ENCODE results near the gene UBL4B.

UBL4B gene, protein sequence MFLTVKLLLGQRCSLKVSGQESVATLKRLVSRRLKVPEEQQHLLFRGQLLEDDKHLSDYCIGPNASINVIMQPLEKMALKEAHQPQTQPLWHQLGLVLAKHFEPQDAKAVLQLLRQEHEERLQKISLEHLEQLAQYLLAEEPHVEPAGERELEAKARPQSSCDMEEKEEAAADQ

DNA sequence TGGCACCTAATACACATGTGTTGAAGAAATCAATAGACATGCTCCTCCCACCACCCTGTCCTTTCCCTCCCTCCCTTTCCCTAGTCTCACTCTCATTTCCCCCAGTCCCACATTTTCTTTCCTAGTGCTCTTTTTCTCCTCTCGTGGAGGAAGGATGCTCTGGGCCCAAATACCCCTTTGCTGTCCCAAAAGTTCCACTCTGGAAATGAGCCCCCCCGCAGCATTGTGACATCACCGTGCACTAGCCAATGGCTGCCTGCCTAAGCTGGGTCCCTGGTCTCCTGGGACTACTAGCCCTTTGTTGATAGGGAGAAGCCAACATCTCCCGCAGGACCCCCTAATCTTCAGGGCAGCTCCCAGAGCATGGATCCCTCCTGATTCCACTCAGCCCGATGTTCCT lies at the start of gene UBL4B:
TSS of gene UBL4B (plus strand) at position 301 of the 400 bp plus-strand sequence. CDS start at position 393, 92 bp downstream.
- TF ChIP-seq, protein P1, sequence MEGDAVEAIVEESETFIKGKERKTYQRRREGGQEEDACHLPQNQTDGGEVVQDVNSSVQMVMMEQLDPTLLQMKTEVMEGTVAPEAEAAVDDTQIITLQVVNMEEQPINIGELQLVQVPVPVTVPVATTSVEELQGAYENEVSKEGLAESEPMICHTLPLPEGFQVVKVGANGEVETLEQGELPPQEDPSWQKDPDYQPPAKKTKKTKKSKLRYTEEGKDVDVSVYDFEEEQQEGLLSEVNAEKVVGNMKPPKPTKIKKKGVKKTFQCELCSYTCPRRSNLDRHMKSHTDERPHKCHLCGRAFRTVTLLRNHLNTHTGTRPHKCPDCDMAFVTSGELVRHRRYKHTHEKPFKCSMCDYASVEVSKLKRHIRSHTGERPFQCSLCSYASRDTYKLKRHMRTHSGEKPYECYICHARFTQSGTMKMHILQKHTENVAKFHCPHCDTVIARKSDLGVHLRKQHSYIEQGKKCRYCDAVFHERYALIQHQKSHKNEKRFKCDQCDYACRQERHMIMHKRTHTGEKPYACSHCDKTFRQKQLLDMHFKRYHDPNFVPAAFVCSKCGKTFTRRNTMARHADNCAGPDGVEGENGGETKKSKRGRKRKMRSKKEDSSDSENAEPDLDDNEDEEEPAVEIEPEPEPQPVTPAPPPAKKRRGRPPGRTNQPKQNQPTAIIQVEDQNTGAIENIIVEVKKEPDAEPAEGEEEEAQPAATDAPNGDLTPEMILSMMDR (conservative IDR thresholded peaks at IDR 0.05): no peak
- H3K27ac ChIP-seq: no peak within 1 kb of the TSS

DNA sequence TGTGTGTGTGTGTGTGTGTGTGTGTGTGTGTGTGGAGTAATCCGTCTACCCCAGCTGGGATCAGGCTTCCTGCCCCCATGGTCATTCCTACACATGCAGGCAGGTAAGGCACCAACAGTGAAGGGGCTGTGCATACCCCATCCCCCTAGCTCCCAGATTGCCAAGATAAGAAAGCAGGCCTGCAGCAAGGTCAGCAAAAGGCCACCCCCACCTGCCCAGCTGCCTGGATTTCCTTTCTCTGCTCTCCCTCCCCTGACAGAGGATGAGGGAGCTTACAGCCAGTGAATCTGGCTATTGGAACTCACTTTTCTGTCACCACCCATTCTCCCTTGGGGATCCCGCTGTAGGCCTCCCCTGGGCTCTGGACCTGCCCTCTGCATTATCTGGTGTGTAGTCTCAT lies 49.6 kb upstream of the UBL4B start:
- H3K27ac ChIP-seq: no peak overlapping the region
- TF ChIP-seq, protein P1 (conservative IDR thresholded peaks at IDR 0.05): no peak

DNA sequence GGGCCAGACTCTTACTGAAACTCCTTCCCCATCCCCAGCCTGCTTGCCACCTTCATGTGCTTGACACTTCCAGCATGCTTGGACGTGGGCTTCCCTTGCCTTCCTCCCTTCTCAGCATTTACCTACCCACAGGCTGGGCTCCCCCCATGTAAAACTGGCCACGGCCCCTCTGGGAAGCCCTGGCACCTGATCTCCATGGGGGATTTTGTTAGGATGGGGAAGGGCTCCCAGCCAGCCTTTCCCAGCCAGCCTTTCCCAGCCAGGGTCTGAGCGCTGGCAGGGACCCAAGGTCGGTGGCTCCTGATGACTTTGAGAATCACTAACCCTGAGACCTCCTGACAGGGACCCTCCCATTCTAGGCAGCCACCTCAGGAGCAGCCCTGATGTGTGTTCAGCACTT lies 48.5 kb upstream of the UBL4B start:
- no peak overlapping the region for H3K27ac ChIP-seq
- TF ChIP-seq, protein P1 (conservative IDR thresholded peaks at IDR 0.05): no peak

DNA sequence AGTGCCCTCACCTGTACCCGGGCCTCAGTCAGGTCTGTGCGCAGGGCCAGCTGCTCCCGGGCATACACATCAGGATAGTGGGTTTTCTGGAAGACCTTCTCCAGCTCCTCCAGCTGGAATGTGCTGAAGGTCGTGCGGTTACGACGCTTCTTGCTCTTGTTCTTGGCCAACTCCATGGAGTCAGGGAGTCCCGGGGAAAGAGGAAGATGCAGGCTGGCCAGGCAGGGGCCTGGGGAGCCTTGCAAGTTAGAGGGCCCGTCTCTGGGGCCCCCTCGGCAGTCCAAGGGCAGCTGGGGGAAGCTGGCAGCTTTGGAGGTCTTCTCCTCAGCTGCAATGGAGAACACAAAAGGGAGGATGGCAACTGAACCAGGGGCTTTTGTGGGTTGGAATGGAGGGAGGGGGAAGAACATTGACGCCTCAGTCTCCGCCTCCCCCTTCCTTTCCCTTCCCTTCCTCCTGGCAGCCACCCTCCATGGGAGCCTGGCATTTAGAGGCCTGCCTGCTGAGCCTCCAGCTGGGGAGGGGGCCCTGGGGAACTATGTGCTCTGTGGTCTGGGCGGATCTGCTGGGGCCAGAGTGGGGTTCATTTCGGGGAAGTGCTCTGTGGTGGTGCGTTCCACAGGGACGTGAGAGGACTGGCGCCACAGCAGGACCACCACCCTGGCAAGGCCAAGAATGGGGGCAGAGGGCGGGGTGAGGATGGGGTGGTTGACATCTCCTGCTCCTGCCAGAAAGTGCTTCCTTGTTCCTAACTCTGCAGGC lies 47.5 kb upstream of the UBL4B start:
- H3K27ac ChIP-seq: no peak overlapping the region
- TF ChIP-seq, protein P1 (conservative IDR thresholded peaks at IDR 0.05): no peak

DNA sequence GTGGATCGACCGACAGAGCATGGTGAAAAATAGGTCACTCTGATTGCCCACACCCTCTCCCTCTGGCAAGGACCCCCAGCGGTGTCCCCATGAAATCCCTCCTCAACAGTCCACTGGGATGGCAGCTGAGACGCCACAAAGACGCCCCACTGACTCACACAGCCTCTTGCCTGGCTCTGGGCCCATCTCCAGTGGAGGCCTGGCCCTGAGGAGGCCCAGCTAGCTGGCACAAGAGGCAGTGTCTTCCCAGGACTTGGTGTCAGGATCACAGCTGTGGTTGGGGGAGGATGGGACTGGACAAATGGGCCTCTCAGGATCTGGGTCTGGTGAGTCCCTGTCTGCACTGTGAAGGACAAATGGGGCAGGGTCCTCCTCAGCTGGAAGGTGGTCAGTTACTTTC lies 46.4 kb upstream of the UBL4B start:
- H3K27ac ChIP-seq: no peak overlapping the region

DNA sequence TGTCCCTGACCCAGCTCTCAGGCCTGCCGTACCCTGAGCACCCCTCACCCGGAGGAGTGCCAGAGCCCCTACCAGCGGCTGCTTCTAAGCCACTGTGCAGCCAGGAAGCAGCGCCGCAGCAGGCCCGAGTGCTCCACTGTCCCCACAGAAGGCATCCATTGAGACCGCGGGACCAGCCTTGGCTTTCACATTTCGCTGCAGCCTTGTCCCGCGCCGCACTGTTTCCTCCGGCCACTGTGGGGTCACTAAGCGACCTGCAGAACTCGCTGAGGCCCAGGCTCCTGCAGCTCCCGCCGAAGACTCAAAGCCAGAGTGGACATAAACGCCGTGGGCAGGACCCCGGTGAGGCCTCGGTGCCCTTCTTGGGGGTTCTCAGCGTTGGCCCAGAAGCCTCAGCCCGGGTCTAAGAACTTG lies 44.8 kb upstream of the UBL4B start:
- no peak overlapping the region for H3K27ac ChIP-seq
- TF ChIP-seq, protein P1 (conservative IDR thresholded peaks at IDR 0.05): no peak

More for the DNA sequence above, 46.4 kb upstream of the UBL4B start:
- TF ChIP-seq, protein P1 (conservative IDR thresholded peaks at IDR 0.05): no peak

DNA sequence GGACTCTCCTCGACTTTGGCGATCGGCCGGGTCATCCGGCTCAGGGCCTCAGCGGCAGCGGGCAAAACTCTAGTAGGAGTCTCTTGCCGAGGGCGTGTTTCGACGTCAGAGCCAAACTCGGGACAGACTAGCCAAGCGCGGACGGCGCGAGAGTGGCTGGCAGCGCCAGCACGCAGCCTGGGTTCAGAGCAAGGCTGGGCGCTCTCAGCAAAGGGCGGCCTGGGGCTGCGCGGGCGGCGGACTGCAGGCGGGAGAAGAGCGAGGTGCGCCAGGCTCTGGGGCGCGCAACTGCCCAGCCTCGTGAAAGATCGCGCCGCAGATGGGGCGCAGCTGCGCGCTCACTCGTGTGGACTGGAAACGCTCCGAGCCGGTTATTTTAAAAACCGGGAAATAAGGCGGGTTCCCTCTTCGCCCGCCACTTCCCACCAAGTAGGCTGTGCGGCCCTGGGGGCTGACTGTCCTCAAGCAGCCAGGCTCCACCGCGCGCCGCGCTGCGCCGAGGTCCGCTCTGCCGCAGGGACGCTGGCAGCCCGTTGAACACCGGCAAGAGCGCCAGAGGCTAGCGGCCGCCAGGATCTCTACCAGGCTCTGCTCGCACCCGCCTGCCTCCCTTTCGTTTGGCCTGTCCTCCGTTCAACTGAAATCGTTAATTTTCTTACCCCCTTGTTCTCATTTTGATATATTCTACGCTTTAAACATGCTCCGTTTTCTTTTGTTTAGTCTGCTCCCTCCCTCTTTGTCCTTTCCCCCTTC lies 44.2 kb upstream of the UBL4B start:
- TF ChIP-seq, protein P1 (conservative IDR thresholded peaks at IDR 0.05): no peak
- H3K27ac ChIP-seq: no peak overlapping the region
